NCI-H2081 treated with DMSO at 0.1 percent for 48 hours (cell line): ENCODE data around the gene CSRP2.

Experiments used
- DNase-seq: peaks from one replicate; lab custom pipeline; 2025; lab: John Stamatoyannopoulos, UW

Gene CSRP2

DNA sequence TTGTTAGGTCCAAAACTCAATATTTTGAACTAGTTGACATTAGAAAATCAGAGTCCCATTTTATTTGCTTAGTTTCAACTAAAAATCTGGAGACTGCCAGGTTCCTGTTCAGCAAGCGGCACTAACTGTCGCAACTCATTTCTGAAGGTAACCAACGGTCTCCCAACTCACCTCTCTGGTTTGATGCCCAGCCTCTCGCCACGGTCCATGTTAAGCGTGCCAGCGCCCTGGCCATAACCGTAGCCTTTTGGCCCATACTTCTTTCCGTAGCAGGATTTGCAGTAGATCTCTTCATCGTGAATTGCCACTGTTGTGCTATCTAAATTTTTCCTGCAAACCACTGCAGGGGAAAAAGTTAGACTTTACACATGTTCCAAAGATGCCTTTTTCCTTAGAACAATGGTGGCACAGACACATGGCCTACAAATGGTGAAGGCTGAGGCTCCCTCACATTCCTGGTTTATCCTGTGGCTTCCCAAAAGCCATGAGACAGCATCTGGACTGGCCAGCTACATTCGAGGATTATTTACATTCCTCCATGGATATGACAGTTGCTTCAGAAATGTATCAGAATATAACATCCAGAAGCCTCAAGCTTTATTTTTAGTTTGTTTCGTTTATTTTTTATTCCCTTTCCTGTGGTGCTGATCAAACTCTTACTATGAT lies 15.7 kb downstream of the CSRP2 start:
- DNase-seq: no peak

DNA sequence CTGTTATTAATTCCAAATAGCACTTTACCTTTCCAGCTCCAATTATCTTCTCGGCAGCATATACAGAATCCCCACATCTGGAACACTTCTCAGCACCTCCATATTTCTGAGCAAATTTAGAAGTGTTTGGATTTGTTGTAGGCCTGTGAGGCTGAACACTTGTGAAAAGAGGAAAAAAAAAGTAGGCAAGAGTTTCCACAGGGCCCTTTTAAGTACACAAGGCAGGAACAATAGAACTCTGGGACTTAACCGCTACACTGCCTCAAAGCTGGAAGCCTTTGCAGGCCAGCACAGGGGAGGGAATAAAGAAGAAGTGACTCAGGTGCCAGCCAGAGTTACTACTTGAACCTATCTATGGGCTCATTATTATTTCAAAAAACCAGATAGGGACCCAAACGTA lies 18.6 kb downstream of the CSRP2 start:
- no peak for DNase-seq

DNA sequence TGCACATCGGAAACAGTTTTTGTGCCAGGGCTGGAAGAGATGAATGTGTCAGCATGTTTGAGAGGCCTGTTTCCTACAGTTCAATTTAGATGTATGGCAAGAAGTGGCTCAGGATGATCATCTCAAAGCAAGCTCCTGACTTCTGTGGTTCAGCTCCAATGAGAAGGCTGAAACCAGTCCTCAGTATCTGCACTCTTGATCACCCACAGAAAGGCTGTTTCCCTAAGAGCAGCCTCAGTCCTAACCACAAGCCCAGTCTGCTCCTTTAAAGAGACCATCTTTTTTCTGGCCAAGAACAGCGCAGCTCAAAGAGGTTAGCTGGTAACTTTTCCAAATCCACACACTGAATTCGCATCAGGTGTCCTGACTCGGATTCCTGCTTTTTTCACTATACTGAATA lies 19.2 kb downstream of the CSRP2 start:
- no peak for DNase-seq

DNA sequence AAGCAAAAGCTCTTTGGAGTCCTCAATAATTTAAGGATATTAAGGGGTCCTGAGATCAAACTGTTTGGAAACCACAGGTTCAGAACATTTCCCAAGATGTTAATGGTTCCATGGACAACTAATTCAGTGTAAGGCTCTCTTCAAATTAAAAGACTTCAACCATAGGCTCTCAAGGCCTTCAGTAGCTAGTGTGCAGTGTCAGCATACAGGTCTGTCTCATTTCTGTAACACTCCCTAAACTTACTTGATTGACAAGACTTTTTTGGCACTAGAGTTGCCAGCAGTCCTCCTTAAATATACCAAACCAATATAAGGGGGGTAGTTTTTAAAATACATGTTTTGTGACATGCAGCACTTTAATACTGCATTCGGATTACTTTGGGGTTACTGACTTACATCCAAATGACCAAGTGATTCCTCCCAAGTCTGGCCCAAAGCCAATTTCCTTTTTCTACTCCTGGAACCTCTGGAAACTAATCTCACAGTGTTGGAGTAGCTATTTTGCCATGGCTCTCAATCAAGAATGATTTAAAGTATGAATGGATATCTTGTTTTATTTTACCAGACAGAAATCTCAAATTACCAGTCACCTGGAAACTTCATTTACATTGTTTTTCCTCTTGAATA lies 22.7 kb downstream of the CSRP2 start:
- DNase-seq: no peak

DNA sequence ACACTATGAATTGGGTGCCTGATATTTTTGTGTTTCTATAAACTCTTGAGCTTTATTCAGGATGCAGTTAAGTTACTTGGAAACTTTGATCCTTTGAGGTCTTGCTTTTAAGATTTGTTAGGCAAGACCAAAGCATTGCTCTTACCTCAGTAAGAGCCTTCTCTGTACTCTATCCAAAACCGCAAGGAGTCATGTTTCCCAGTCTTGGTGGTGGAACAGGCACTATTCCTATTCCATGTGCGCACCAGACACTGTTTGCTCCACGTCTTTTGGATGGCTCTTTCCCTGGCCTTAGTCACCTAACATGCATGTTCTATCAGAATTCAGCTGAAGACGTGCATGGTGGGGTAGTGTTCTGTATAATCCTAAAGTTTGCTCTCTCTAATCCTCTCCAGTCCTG lies 23.5 kb downstream of the CSRP2 start:
- no peak for DNase-seq

- DNase-seq: no peak
These were observed 26.7 kb downstream of the CSRP2 start for GRCh38 chr12:76852106-76852505.

GRCh38 chr12:76848132-76848531 lies 30.7 kb downstream of the CSRP2 start:
- DNase-seq: no peak

- DNase-seq: no peak
These were observed 31.6 kb downstream of the CSRP2 start for GRCh38 chr12:76847260-76847659.

- no peak for DNase-seq
These were observed 42.2 kb downstream of the CSRP2 start for GRCh38 chr12:76836633-76837032.

DNA sequence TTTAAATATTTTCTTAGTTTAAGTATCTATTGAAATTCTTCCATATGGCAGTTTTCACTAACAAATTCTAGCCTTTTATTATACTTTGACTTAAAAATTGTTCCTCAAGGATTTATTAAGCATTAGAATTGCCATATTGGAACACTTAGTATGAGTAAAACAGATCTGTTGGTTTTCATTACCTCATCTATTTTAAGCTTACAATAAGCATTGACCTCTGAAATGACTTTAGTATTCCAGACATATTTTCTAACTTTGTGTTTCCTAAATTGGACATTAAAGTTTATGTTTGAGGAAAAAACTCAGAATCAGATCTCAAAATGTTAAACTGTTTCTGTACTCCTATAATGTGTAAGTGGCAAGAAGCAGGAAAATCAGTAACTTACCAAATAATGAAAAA lies 48.4 kb downstream of the CSRP2 start:
- no peak for DNase-seq

- no peak for DNase-seq
These were observed 57.8 kb downstream of the CSRP2 start for GRCh38 chr12:76820888-76821482.

DNA sequence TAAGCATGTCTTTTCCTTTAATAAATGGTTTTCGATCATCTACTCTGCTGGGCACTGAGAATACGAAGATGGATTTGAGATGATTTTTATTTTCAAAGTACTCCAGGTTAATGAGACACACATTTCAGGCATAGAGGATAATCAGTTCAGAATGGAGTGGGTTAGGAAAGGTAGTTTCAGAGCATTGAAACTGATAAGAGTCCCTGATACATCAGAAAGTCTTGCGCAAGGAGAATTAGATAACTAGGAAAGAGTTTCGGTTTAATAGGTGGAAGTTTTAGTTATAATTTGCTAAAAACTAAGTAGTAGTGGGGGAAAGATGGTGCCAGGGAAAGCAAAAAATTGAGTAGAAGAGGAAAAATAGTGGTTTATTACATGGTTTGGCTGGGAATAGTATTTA lies 64.8 kb downstream of the CSRP2 start:
- DNase-seq: no peak

GRCh38 chr12:76813265-76813664 lies 65.6 kb downstream of the CSRP2 start:
- no peak for DNase-seq

DNA sequence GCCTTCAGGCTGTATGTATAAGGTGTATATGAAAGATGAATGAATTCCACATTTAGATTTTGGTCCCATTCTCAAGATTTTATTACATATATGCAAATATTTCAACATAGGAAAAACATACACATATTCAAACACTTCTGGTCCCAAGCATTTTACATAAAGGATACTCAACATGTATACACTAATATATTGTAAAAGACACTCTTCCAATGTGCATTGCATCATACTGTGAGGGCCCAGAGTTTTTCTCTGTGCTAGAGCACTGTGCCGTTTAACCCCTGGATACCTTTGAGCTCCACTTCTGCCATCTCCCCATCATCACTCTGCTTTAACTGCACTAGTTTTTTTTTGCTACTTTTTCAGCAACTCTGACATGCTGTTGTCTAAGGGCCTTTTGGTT lies 66.8 kb downstream of the CSRP2 start:
- no peak for DNase-seq

DNA sequence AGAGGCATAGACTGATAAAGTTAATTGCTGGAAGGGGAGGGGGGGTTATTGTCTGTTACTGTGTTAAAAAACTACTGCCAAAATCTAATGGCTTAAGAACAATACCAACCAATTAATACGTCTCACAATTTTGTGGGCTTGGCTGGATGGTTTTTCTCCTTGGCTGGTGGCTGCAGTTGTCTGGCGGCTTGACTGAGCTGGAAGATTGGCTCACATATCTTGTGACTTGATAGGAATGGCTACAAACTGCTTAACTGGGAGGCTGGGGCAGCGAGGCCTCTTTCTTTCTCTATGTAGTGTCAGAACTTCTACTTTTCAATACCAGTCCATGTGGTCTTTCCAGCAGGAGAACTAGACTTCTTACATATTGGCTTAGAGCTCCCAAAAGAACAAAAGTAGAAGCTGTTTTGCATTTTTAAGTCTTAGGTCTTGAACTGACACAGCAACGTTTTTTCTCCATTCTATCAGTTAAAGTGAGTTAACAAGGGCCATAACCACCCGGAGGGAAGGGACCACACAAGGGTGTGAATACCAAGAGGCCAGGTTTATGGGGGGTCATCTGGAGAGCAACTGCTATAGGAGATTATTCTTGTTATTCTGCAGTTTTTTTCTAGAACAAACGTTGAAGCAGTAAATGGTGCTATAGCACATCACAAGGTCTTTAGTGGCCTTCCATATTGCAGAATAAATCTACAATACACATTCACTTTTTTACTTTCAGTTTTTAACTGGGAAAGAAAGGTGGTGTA lies 68.0 kb downstream of the CSRP2 start:
- no peak for DNase-seq
